CD4-positive, alpha-beta memory T cell (primary cell): ENCODE measurements around the gene IL1RL1. TPM values are rescaled to one million over a fixed set of nuclear protein-coding genes. Genes with fewer than 3 reads are reported as not detected.

Experiments
- CTCF ChIA-PET: fragments of 350-600 bp; sonication (Branson Sonifier 250); formaldehyde crosslinking; loops from one replicate; lab custom pipeline; 2021; ENCODE audit warnings: inconsistent platforms; ENCODE audit not compliant: partially characterized antibody; lab: Charles Lee
- POLR2A ChIA-PET: fragments of 350-600 bp; sonication (Branson Sonifier 250); formaldehyde crosslinking; loops from one replicate; lab custom pipeline; 2021; ENCODE audit not compliant: partially characterized antibody; lab: Charles Lee
- DNase-seq, 5 donors: peaks; one replicate each; pipeline versions ENCODE4 v3.0.0 to v3.0.0-alpha.2; 2020 to 2022; ENCODE audit warnings: mixed read lengths in 1 of 5
- H3K27ac ChIP-seq: one replicate; pipeline ENCODE4 v1.7.0; 2013; ENCODE audit warnings: low read depth, low read length
- H3K27me3 ChIP-seq: 2 replicates; pipeline ENCODE4 v1.7.0; 2013; ENCODE audit warnings: mild to moderate bottlenecking, low read length, moderate library complexity; ENCODE audit not compliant: insufficient read depth
- H3K36me3 ChIP-seq: 2 replicates; pipeline ENCODE4 v1.7.0; 2013; ENCODE audit warnings: mild to moderate bottlenecking, low read length, moderate library complexity; ENCODE audit not compliant: insufficient read depth
- H3K4me1 ChIP-seq: 2 replicates; pipeline ENCODE4 v1.7.0; 2013; ENCODE audit warnings: mild to moderate bottlenecking, low read length, moderate library complexity; ENCODE audit not compliant: insufficient read depth
- H3K4me3 ChIP-seq, 2 donors: one replicate each; pipeline ENCODE4 v1.7.0; 2013; ENCODE audit warnings: low read length in 2 of 2, mild to moderate bottlenecking in 1 of 2
- H3K9me3 ChIP-seq, 2 donors: one replicate each; pipeline ENCODE4 v1.7.0; 2013; ENCODE audit warnings: low read length in 2 of 2, control low read depth in 1 of 2; ENCODE audit not compliant: control insufficient read depth in 1 of 2
- H3K27ac Mint-ChIP-seq, 7 donors: one replicate each; pipeline ENCODE4 v1.8.0; 2020 to 2021; ENCODE audit warnings: mixed read lengths in 7 of 7, mild to moderate bottlenecking in 6 of 7, inconsistent platforms in 3 of 7, moderate library complexity in 3 of 7
- H3K27me3 Mint-ChIP-seq, 2 donors: one replicate each; pipeline ENCODE4 v1.8.0; 2020 to 2021; ENCODE audit warnings: mixed read lengths in 2 of 2
- H3K36me3 Mint-ChIP-seq, 2 donors: one replicate each; pipeline ENCODE4 v1.8.0; 2020 to 2021; ENCODE audit warnings: mixed read lengths in 2 of 2, inconsistent platforms in 1 of 2, mild to moderate bottlenecking in 1 of 2
- H3K4me1 Mint-ChIP-seq, 4 donors: one replicate each; pipeline ENCODE4 v1.8.0; 2020 to 2021; ENCODE audit warnings: mixed read lengths in 4 of 4, mild to moderate bottlenecking in 1 of 4
- H3K4me3 Mint-ChIP-seq, 8 donors: one replicate each; pipeline ENCODE4 v1.8.0; 2020 to 2021; ENCODE audit warnings: mixed read lengths in 8 of 8, mild to moderate bottlenecking in 7 of 8, moderate library complexity in 6 of 8, inconsistent platforms in 3 of 8
- H3K9me3 Mint-ChIP-seq, 8 donors: one replicate each; pipeline ENCODE4 v1.8.0; 2020 to 2021; ENCODE audit warnings: mixed read lengths in 8 of 8, mild to moderate bottlenecking in 5 of 8, inconsistent platforms in 3 of 8, moderate library complexity in 1 of 8
- intact Hi-C: fragments of 100-400 bp; cut with micrococcal nuclease; formaldehyde crosslinking; loops from one replicate; pipeline ENCODE4 v1.15.1; 2023
- polyA plus RNA-seq, 2 donors: library from polyadenylated mRNA; unstranded; fragments of 300-500 nt; fragmentation: Illumina TruSeq; gene quantifications; one replicate each; pipeline ENCODE4 v1.2.3, GENCODE V29; 2021
- total RNA-seq, 2 experiments: library from RNA; stranded (reverse); gene quantifications; one replicate each; pipeline ENCODE4 v1.2.3, GENCODE V29; 2021

IL1RL1 gene
- total and polyA plus RNA-seq, 4 experiments from 2014 or later, result 0.26 to 0.33 (median 0.29) TPM; not detected in 1

- Histone ChIP-seq H3K4me3 (no peak overlapping the region), H3K27ac (peak overlapping the region; percentile 20), H3K36me3 (no peaks in the 10 kb centered on the region), H3K9me3 (no peaks in the 10 kb centered on the region), H3K4me1 (peaks cover 53% of the 10 kb centered on the region), H3K27me3 (no peaks in the 10 kb centered on the region)
- no peaks in the 10 kb centered on the region for H3K27me3 Mint-ChIP-seq
- peaks cover 36 to 65% (median 57%) of the 10 kb centered on the region in 4 donors for H3K4me1 Mint-ChIP-seq
- POLR2A ChIA-PET, result interaction anchor here (1.5 to 4.7 kb wide), 5 partner anchors 9 to 108 kb away, joined by 4 to 27 read pairs (median 6); no protein-coding TSS in a partner anchor
- CTCF ChIA-PET, result interaction anchor here (1.3 to 6.3 kb wide), 5 partner anchors 9 to 109 kb away, joined by 3 to 71 read pairs (median 4); no protein-coding TSS in a partner anchor
- H3K27ac Mint-ChIP-seq, result peak overlapping the region in 6 of 7 donors; percentile 11 to 95 (median 42)
- intact Hi-C loops, result loop anchor here (5.0 to 10.0 kb wide), 4 partner anchors 33 to 657 kb away; no protein-coding TSS in a partner anchor
- peaks cover 28 to 39% of the 10 kb centered on the region in 2 donors for H3K36me3 Mint-ChIP-seq
- peak overlapping the region in 6 of 8 donors; percentile 8 to 99 (median 40) for H3K4me3 Mint-ChIP-seq
- DNase-seq, result no peak
- peaks cover 0 to 3% (median 1%) of the 10 kb centered on the region in 8 donors for H3K9me3 Mint-ChIP-seq
Measured at GRCh38 chr2:102359527-102359926, 48.2 kb downstream of the IL1RL1 start.

- Mint-ChIP-seq H3K4me3 (peak overlapping the region in 2 of 8 donors; percentile 2 to 12), H3K36me3 (peaks cover 48 to 50% of the 10 kb centered on the region in 2 donors), H3K9me3 (peaks cover 3 to 22% (median 15%) of the 10 kb centered on the region in 8 donors), H3K27me3 (no peaks in the 10 kb centered on the region), H3K4me1 (peaks cover 37 to 77% (median 65%) of the 10 kb centered on the region in 4 donors), H3K27ac (peak overlapping the region in 5 of 7 donors; percentile 30 to 81 (median 68))
- intact Hi-C loops, result no loop called here
- Histone ChIP-seq H3K27me3 (no peaks in the 10 kb centered on the region), H3K36me3 (no peaks in the 10 kb centered on the region), H3K9me3 (peaks cover 0 to 14% of the 10 kb centered on the region in 2 donors), H3K4me3 (no peak overlapping the region), H3K4me1 (peaks cover 57% of the 10 kb centered on the region), H3K27ac (no peak overlapping the region)
- ChIA-PET CTCF (interaction anchor here (6.3 kb wide), 1 partner anchor 82 kb away, joined by 71 read pairs; no protein-coding TSS in a partner anchor), POLR2A (no interaction called here)
- no peak for DNase-seq
Measured at GRCh38 chr2:102361632-102362241, 50.4 kb downstream of the IL1RL1 start.

- H3K9me3 Mint-ChIP-seq, result peaks cover 3 to 24% (median 17%) of the 10 kb centered on the region in 8 donors
- no peak overlapping the region for H3K4me3 ChIP-seq
- DNase-seq, result no peak
- peaks cover 58% of the 10 kb centered on the region for H3K4me1 ChIP-seq
- H3K36me3 Mint-ChIP-seq, result peaks cover 49 to 59% of the 10 kb centered on the region in 2 donors
- no peaks in the 10 kb centered on the region for H3K27me3 Mint-ChIP-seq
- intact Hi-C loops, result loop anchor here (2.0 kb wide), 2 partner anchors 53 to 77 kb away; no protein-coding TSS in a partner anchor
- peaks cover 0 to 14% of the 10 kb centered on the region in 2 donors for H3K9me3 ChIP-seq
- no peak overlapping the region for H3K27ac ChIP-seq
- ChIA-PET POLR2A (interaction anchor here (0.7 kb wide), 1 partner anchor 51 kb away, joined by 4 read pairs; no protein-coding TSS in a partner anchor), CTCF (interaction anchor here (2.4 kb wide), 1 partner anchor 10 kb away, joined by 9 read pairs; the partner anchor contains the start of gene IL18R1)
- peaks cover 39 to 83% (median 66%) of the 10 kb centered on the region in 4 donors for H3K4me1 Mint-ChIP-seq
- no peaks in the 10 kb centered on the region for H3K27me3 ChIP-seq
- peak overlapping the region in 6 of 7 donors; percentile 49 to 98 (median 88) for H3K27ac Mint-ChIP-seq
- H3K36me3 ChIP-seq, result no peaks in the 10 kb centered on the region
- peak overlapping the region in 4 of 8 donors; percentile 28 to 86 (median 86) for H3K4me3 Mint-ChIP-seq
Measured at GRCh38 chr2:102365763-102366162, 54.4 kb downstream of the IL1RL1 start.

DNA sequence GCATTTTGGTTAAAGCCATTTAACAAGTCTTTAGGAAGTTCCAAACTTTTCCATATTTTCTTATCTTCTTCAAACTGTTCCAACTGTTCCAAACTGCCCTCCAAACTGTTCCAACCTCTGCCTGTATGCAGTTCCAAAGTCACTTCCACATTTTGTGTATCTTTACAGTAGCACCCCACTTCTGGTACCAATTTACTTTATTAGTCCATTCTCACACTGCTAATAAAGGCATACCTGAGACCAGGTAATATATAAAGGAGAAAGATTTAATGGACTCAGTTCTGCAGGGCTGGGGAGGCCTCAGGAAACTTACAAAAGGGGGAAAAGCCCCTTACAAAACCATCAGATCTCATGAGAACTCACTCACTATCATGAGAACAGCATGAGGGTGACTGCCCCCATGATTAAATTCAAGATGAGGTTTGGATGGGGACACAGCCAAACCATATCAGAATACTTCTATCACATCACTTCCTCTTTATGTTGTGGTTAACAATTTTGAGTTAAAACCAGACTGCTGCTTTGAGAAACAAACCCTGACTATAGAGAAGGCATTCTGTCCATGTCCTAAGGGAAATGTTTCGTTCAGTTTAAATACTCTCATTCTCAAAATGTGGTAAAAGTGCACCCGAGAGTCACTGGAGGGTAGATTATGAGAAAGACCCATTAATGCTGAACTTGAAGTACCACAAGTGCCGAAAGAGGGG lies 55.2 kb downstream of the IL1RL1 start:
- Histone ChIP-seq H3K4me3 (peak overlapping the region; percentile 33 to 41), H3K36me3 (no peaks in the 10 kb centered on the region), H3K4me1 (peaks cover 51% of the 10 kb centered on the region), H3K27me3 (no peaks in the 10 kb centered on the region), H3K27ac (peak overlapping the region; percentile 59), H3K9me3 (peaks cover 0 to 14% of the 10 kb centered on the region in 2 donors)
- H3K27me3 Mint-ChIP-seq, result no peaks in the 10 kb centered on the region
- H3K4me3 Mint-ChIP-seq, result peak overlapping the region; percentile 18 to 86 (median 80)
- peaks cover 37 to 82% (median 64%) of the 10 kb centered on the region in 4 donors for H3K4me1 Mint-ChIP-seq
- H3K36me3 Mint-ChIP-seq, result peaks cover 47 to 63% of the 10 kb centered on the region in 2 donors
- ChIA-PET CTCF (interaction anchor here (2.4 kb wide), 1 partner anchor 10 kb away, joined by 9 read pairs; the partner anchor contains the start of gene IL18R1), POLR2A (interaction anchor here (1.0 to 2.4 kb wide), 4 partner anchors 9 to 370 kb away, joined by 3 to 27 read pairs (median 6); partner anchors contain the start of gene IL18R1)
- H3K27ac Mint-ChIP-seq, result peak overlapping the region; percentile 81 to 98 (median 93)
- DNase-seq, result peak; percentile 30 to 55 (median 47)
- H3K9me3 Mint-ChIP-seq, result peaks cover 3 to 24% (median 17%) of the 10 kb centered on the region in 8 donors
- intact Hi-C loops, result loop anchor here (1.0 to 2.0 kb wide), 3 partner anchors 10 to 76 kb away; no protein-coding TSS in a partner anchor

GRCh38 chr2:102367331-102367971 lies 56.1 kb downstream of the IL1RL1 start:
- Histone ChIP-seq H3K27ac (peak overlapping the region; percentile 59), H3K36me3 (no peaks in the 10 kb centered on the region), H3K9me3 (peaks cover 0 to 14% of the 10 kb centered on the region in 2 donors), H3K27me3 (no peaks in the 10 kb centered on the region), H3K4me1 (peaks cover 51% of the 10 kb centered on the region), H3K4me3 (peak overlapping the region in 1 of 2 donors; percentile 41)
- H3K27me3 Mint-ChIP-seq, result no peaks in the 10 kb centered on the region
- CTCF ChIA-PET, result interaction anchor here (2.2 to 2.3 kb wide), 2 partner anchors 9 to 11 kb away, joined by 11 to 21 read pairs; partner anchors contain the start of gene IL18R1
- intact Hi-C loops, result loop anchor here (1.0 to 2.0 kb wide), 3 partner anchors 11 to 75 kb away; no protein-coding TSS in a partner anchor
- POLR2A ChIA-PET, result interaction anchor here (0.7 to 2.4 kb wide), 6 partner anchors 10 to 369 kb away, joined by 3 to 27 read pairs (median 4); partner anchors contain the start of gene IL18R1
- H3K4me3 Mint-ChIP-seq, result peak overlapping the region; percentile 39 to 86 (median 80)
- H3K4me1 Mint-ChIP-seq, result peaks cover 33 to 78% (median 60%) of the 10 kb centered on the region in 4 donors
- peaks cover 43 to 58% of the 10 kb centered on the region in 2 donors for H3K36me3 Mint-ChIP-seq
- H3K9me3 Mint-ChIP-seq, result peaks cover 3 to 24% (median 17%) of the 10 kb centered on the region in 8 donors
- DNase-seq, result peak; percentile 64 to 83 (median 81)
- H3K27ac Mint-ChIP-seq, result peak overlapping the region; percentile 81 to 98 (median 93)
